PC-3 (cell line): Measurements from ENCODE around the gene SFXN4.

ENCODE experiments used
- EZH2 ChIP-seq: fragments of 300-600 bp; sonication (generic); IDR thresholded peaks from one replicate; pipeline ENCODE4 v1.6.1; 2017; ENCODE audit warnings: antibody characterized with exemption, mild to moderate bottlenecking, low read length; ENCODE audit not compliant: unreplicated experiment
- EZH2phosphoT487 ChIP-seq: fragments of 300-600 bp; sonication (generic); IDR thresholded peaks from 2 replicates; pipeline ENCODE4 v1.6.1; 2018; ENCODE audit warnings: mild to moderate bottlenecking, antibody characterized with exemption, low read length, borderline replicate concordance
- TF ChIP-seq, protein P1 (sequence below): fragments of 300-600 bp; sonication (generic); conservative IDR thresholded peaks from 2 replicates; pipeline ENCODE4 v1.5.1; 2017; ENCODE audit warnings: antibody characterized with exemption, low read depth, mild to moderate bottlenecking, low read length

DNA sequence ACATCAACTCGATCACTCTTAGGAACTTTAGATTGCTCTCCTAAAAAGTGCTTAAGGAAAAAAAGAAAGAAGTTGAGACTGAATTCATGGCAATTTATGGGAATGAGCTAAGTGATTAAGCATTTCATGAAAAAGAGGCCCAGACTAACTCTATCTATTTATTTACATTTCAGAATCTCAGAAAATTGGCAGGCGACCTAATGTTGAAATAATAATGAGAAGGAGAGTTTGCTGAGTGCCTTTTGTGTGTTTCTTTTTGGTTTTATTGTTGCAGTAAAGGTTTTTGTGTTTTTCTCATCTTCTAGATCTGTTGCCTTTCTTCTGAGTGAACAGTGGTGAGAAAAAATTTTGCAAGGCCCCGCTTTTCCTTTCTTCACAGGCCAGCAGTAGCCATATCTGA is 45.7 kb upstream of the SFXN4 start:
- TF ChIP-seq EZH2phosphoT487 (no peak), EZH2 (no peak)
- TF ChIP-seq, protein P1, sequence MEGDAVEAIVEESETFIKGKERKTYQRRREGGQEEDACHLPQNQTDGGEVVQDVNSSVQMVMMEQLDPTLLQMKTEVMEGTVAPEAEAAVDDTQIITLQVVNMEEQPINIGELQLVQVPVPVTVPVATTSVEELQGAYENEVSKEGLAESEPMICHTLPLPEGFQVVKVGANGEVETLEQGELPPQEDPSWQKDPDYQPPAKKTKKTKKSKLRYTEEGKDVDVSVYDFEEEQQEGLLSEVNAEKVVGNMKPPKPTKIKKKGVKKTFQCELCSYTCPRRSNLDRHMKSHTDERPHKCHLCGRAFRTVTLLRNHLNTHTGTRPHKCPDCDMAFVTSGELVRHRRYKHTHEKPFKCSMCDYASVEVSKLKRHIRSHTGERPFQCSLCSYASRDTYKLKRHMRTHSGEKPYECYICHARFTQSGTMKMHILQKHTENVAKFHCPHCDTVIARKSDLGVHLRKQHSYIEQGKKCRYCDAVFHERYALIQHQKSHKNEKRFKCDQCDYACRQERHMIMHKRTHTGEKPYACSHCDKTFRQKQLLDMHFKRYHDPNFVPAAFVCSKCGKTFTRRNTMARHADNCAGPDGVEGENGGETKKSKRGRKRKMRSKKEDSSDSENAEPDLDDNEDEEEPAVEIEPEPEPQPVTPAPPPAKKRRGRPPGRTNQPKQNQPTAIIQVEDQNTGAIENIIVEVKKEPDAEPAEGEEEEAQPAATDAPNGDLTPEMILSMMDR: no peak
